ENCODE data around the gene CLCN7.

The CLCN7 gene

DNA sequence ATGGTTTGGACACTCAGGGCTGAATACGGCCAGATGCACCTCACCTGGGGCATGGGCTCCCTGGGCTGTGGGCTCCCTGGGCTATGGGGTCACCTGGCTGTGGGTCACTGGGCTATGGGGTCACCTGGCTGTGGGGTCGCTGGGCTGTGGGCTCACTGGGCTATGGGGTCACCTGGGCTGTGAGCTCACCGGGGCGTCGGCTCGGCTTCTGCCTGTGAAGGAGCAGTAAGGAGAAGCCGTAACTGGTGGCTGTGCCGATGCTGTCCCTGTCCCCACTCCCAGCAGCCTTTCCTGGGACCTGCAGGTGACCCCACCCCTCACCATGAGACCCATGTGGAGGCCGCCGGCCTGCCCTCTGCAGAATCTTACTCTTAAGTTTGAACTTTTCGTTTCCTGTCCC is 45.8 kb downstream of the CLCN7 start:
- no peak for DNase-seq

DNA sequence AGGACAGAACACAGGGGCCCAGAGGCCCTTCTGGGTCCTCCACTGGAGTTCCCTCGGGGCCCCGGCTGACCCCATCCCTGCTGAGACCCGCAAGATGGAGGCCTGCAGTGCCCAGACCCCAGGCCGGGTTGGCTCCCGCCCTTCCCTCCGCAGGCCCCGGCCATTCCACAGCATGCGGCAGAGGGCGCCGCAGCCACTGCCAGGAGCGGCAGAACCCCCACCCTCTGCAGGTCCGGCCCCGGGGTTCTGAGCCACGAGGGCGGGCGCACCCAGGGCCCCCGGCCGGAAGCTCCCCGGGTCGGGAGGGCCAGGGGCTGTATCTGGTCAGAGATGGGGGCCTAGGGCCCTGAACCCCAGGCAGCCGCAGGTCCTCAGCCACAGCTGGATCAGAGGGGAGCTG is 46.3 kb downstream of the CLCN7 start:
- DNase-seq, result peak; percentile 62

DNA sequence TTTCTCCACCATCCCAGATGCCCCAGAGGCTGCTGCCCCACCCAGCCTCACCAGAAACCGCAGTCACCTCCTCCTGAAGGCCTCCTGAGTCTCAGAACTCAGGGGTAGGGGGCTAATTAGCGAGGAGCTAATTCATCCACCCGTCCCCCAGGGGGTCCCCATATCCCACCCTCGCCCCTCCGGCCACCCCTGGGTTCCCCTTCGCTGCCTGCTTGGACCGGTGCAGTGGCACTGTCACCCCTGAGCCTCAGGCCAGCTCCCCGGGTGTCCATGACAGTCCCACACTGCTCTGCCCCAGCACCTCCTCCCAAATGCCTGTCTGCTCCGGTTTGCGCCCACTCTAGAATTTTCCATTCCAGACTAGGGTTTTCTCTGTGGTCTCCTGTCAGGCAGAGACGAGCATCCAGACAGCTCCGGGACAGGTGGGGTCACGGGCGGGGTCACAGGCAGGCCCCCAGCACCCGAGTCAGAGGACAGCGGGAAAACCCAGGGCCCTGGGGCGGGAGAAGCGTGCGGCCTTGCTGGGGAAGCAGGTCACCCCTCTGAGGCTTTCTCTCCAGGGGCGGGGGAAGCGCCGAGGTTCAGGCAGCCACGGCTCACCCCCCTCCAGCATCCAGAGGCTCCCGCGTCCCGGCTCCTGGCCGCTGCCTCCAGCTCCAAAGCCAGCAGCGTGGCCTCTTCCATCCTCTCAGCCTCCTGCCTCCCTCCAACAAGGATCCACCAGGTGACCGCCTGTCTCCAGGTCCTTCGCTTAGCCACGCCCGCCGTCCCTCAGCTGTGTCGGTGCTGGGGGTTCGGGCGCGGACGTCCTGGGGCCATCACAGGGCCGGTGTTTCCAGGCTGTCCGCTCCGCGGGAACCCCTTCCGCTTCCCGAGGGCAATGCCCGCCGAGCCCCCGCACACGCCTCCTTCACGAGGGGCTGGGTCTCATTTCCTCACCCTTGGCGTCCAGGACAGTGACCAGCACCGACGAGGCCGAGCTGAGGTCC is 47.1 kb downstream of the CLCN7 start:
- no peak for DNase-seq

DNA sequence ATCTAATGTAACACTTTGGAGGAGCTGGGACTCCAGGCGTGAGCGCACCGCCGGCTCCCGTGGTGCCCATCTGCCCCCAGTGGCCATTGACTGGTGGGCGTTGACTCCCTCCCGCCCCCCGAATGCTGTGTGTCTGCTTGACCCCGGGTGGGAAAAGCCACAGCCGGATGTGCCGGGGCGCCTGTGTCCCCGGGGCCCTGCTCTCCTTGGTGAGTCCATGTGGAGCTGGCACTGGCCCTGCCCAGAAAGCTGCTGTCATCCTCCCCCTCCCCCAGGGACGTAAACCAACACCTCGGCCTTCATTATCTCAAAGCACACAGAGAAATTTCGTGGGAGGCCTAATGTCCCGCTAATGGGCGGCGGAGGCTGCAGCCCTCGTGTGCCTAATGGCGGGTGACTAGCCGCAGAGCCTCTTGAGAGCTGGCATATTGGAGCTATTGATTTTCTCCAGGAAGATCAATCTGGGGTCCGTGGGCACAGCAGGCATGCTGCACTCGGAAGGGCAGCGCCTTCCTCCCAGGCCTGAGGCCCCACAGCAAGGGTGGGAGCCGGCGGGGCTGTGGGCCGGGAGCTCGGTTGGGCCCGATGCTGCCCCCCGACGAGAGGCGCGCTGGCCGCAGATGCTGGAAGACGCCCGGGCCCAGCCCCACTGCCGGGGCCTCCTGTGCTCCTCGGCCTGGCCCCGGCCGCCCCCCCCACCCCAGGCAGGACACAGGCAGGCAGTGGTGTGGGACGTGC is 47.9 kb downstream of the CLCN7 start:
- no peak for DNase-seq

DNA sequence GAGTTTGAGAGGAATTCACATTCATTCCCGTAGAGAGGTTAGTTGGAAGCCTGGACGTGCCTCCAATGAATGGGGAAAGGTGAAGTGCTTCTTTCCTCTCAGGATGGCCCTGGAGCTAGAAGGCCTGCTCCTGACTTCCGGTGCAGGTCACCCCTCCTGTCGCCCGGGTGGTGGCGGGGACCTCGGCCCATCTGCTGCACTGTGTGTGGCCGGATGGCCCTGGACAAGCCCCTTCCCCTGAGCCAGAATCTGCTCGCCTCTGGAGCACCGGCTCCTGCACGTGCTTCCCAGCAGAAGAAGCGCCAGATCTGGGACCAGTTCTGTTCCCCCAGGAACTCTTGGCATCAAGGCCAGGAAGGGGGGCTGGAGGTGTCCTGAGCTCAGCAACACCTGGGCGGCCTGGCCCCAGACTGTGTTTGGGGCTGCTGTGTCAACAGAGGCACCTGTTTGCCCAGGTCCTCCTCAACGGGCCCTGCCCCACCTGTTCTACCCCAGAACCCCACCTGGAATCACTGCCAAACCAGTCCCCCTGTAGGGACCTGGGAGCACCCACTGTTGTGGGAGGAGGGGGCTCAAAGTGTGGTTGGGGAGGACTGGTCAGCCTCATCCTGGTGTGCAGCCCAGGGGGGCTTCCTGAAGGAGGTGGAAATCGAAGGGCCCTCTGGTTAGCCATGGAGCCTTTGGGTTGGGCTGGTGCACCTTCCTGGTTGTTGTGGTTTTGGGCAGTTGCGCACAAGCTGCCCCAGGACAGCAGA is 49.0 kb downstream of the CLCN7 start:
- DNase-seq, result no peak

DNA sequence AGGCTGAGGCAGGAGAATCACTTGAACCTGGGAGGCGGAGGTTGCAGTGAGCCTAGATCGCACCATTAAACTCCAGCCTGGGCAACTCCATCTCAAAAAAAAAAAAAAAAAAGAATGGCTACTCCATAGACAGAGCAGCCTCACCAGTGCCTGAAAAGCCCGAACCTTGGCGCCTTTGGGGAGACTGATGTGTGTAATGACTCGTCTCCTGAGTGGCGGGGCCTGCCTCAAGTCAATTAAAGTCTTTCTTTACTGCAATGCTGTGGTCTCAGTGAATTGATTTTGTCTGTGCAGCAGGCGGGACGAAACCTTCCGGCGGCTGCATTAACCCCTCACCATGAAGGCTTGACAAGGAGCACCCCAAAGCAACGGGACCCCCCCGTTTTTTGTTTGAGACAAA is 50.8 kb downstream of the CLCN7 start:
- DNase-seq, result no peak

DNA sequence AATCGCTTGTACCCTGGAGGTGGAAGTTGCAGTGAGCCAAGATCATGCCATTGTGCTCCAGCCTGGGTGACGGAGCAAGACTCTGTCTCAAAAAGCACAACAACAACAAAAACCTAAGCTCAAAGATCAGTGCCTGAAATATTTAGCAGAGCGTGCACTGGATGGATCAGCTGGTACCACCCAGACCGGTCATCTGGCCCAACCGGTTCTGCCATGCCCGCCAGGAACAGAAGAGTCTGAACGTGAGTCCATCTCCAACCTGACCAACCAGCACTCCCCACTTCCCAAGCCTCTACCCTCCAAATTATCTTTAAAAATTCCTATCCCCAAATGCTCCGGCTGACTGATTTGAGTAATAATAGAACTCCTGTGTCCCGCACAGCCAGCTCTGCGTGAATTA is 52.8 kb downstream of the CLCN7 start:
- DNase-seq, result no peak

DNA sequence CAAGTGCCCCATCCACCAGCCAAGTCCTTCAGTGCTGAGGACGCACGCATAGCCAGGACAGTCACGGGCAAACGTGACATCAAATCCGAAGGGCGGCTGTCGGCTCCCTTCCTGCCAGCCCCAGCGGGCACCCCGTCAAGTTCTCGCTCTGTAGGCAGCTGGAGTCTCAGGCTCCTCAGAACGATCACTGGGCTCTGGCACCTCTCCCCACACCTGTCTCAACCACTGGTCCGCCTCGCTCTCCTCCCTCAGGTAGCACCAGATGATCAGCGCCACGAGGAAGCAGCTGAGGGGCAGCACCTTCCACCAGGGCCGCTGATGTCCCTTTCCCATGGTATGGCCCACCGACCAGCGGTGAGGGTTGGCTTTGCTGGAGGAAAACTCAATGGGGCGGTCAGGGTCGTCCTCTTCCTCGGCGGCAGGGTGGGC is 54.7 kb downstream of the CLCN7 start:
- DNase-seq, result no peak

DNA sequence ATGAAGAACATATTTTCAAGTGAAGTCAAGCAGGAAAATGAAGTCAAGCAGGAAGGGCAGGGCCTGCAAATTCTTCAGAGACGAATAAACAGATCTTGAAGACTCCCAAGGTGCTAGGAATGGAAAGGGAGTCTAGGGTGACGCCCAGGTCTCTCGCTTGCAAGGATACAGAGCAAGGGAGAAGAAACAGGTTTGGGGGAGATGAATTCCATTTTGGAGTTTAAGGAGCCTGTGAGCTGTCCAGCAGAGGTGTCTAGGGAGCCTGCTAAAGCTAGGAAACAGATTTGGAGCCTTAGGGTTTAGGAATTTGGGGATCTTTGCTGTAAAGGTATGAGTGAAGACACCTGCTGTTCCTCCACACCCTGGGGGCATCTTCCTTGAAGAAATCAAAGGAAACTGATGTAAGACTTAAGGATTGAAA is 58.3 kb downstream of the CLCN7 start:
- no peak for DNase-seq

DNA sequence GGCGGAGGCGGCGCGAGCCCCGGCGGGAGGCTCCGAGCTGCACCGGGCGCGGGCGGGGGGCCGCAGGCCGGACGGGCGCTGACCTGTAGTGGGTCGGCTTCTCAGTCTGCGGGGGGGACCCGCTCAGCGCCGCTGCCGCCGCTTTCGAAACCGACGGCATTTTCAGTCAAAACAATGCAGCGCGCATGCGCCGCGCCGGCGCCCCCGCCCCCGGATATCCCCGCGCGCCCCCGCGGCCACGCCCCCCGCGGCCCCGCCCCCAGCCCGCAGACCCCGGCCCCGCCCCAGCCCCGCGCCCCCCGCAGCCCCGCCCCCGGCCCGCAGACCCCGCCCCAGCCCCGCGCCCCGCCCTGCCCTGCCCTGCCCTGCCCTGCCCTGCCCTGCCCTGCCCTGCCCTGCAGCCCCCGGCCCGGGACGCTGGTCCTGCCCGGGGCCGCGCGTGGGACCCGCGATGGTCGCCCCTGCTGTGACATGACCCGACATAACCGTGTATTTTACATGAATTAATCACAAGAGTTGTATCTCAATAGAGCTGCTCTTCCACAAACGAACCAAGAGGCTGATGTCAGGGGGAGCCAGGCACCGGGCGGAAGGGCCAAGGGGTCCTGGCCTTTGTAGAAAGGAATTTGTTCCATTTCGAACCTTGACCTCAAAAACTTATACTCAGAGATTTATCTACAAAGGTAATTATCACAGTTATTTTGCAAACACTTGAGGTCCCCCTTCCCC is 60.1 kb downstream of the CLCN7 start, which contains the start of gene UNKL:
Gene UNKL (minus strand): TSS at position 173 of the 729 bp plus-strand sequence. CDS start 13 bp downstream, at position 160.
- peak; percentile 88 for DNase-seq

DNA sequence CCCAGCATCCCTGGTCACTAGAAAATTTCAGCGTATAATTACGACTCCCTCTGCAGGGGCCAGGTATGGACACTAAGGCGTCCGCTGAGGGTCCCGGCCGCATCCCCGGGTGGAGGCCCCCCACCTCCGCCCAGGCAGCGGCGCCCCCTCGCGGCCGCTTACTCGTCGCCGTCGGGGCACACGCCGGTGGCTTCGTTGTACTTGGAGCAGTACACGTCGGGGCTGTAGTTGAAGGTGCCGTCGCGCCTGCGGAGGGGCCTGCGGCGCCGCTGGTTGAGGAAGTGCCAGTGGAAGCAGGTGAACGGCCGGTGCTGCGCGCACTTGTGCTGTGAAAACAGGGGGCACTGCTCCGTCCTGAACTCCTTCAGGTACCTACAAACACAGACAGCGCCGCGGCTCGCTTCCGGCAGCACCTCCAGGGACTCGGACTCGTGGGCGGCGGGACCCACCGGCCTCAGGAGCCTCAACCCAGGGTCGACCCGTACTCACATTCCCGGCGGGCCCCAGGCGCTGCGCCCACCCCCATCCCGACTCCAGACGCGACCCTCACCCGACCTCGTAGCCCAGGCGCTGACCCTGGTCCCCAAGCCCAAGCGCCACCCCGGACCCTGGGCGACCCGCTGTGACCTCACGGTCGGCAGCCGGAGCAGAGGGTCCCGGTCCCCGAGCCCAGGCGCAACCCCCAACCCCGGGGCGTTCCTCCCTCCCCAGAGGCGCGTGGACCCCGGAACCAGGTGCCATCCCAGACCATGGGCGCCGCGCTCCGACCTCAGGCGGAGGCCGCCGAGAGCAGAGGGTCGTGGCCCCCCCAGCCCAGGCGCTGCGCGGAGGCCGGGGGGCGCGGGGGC is 60.9 kb downstream of the CLCN7 start:
- peak; percentile 78 for DNase-seq

DNA sequence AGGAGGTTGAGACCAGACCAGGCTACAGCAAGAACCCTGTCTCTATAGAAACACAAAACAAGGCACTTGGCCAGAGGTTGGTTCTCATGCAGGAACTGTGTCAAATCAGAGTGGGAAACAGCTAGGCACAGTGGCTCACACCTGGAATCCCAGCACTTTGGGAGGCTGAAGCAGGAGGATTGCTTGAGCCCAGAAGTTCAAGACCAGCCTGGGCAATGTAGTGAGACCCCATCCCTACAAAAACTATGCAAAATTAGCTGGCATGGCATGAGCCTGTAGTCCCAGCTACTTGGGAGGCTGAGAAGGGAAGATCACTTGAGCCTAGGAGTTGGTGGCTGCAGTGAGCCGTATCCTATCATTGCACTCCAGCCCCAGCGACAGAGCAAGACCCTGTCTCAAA is 62.0 kb downstream of the CLCN7 start:
- DNase-seq, result no peak

DNA sequence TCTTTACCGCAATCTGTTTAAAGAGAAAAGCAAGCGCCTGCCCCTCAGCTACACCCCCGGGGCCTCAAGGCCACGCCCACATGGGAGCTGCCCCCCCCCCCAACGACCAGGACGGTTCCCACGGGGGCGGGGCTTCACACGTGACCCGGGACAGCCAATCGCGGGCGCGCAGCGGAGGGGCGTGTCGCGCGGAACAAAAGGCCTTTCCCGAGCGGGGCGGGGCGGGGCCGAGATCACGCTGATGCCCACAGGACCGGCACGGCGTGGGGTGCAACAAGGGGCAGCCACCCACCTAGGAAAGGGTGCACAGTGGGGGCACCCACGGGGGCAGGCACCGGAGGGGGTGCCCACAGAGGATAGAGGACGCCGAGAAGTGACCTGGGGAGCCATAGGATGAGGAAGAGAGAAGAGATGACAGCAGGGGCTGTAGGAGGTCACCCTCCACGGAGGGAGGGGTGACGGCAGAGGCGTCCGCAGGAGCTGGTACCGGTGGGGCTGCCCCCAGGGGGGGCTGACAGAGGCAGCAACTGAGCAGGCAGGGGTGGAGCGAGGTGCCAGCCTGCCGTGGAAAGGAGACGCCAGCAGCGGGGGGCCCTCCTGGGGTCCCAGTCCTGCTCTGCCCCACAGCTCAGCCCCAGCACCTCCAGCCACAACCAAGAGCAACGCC is 66.5 kb downstream of the CLCN7 start:
- peak; percentile 96 for DNase-seq

DNA sequence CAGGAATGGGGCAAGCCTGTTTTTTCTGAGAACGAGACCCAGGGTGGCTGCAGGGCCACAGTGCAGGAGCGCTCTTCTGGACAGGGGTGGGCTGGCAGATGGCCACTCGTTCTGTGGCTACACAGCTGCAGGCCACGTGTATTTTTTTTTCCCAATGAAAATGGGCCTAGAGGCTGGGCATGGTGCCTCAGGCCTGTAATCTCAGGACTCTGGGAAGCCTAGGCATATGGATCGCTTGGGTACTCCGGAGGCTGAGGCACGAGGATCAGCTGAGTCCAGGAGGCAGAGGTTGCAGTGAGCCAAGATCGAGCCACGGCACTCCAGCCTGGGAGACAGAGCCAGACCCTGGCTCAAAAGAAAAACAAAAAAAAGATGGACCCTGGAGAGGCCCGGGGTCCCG is 67.1 kb downstream of the CLCN7 start:
- no peak for DNase-seq

DNA sequence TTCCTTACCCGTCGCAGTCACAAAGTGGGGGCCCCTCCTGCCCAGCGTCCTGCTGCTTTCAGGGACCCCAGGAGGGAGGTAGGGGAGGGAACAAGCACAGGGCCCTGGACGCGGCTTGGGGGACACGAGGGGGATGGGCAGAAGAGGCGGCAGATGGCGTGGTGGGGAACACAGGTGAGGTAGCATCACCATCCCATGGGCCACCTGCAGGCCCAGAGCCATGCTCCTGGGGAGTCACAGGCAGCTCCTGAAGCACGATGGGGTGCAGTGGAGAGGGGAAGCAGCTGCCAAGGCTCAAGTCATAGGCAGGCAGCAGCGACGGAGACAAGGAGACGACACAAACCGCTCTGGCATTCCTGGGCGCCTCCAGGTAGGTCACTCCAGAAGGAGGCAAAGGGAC is 71.1 kb downstream of the CLCN7 start:
- DNase-seq, result no peak

DNA sequence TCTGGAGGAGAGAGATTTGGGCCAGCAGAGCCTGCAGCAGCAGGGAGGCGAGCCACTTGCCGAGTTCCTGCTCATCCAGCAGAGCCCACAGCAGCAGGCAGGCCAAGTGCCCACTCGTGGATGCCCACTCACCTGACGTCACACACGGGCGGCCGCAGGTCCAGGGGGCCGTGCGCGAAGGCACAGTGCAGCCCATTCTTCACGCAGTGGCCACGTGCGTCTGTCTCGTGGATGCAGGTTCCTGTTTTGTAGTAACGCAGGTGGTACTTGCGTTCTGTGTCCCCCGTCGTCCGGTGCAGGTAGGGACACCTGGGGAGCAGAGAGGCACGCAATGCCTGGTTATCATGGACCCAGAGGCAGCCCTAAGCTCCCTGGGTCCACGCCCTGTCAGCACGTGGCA is 71.8 kb downstream of the CLCN7 start:
- no peak for DNase-seq

DNA sequence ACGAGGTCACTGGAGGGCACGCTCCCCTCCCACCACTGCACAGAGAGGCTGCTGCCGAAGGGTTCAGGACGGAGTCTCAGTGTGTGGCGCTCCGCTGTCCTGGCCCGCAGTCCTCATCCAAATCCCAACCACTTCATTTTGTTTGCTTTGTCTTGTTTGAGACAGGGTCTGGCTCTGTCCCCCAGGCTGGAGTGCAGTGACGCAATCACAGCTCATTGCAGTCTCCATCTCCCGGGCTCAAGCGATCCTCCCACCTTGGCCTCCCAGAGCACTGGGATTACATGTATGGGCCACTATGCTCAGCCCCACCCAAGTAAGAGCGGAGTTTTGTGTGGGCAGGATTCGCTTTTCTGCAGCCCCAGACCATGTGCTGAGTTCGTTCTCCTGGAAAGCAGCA is 73.1 kb downstream of the CLCN7 start:
- DNase-seq, result no peak

DNA sequence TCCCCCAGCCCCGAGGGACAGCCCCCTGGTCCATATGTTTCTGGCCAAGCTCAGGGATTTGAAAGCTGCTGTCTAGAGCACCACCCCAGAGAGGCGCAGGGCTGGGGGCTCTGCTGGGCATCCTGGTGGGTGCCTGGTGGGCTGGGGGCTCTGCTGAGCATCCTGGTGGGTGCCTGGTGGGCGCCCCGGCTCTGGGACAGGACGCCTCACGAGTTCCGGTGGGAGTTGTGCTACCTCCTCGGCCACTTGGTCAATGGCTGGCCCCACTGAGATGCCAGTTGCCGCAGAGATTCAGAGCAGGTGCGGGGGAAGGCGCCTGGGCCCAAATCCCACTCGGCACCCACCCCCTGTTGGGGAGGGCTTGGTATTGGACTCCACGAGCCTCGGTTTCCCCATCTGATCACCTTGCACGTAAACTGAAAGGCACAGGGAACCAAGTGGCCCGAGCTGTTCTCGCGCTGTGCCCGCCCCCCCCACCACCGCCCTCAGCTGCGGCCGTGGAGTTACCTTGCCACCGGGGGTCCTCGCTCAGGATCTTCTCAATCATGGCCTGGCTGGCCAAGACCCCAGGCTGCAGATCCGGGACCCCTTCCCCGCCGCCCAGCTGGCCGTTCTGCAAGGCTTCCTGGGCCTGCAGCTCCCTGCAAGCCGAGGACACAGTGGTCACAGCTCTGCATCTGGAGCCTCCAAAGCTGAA is 73.6 kb downstream of the CLCN7 start:
- DNase-seq, result no peak

DNA sequence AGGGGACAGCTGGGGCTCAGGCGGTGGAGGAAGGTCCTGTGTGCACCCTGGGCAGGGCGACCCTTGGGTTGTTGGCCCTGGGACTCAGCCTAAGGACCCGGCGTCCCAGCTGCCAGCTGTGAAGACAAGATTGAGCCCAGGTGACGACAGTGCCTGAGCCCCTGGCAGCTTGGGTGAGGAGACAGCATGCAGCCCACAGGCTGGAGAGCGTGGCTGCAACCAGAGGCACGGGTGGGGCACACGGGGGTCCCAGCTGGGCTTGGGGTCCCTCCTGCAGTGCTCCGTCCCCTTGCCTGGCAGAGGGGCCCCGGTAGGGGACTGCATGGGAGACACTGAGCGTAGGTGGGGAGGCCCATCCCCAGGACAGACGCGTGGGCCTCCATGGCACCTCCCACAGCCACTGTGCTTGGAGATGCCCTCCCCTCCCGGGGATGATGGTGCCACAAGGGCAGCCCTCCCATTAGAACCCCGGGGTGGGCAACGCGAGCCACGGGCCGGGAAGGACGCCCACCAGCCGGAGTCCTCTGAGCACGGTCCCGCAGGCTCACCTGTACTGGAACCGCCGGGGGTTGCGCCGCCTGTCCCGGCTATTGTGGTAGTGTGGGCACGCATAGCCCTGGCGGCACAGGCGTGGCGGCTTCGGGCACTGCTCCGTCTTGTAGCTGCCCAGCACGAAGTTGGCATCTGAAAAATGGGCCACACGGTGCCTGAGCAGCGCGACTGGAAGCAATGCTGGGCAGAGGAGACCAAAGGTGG is 75.8 kb downstream of the CLCN7 start:
- DNase-seq, result no peak
